HG02678 (cell line): ENCODE data around the gene NLK.
"Not testable (repeated sequence)": the region's sequence is repeated elsewhere in the genome, so short reads cannot be mapped to it uniquely, and the experiment has no call there.

Experiments used
- ATAC-seq: cut with Tn5 transposase; IDR thresholded peaks from one replicate; pipeline ENCODE4 v1.9.1; 2021; ENCODE audit warnings: mild to moderate bottlenecking, moderate library complexity; ENCODE audit not compliant: unreplicated experiment

Gene NLK

DNA sequence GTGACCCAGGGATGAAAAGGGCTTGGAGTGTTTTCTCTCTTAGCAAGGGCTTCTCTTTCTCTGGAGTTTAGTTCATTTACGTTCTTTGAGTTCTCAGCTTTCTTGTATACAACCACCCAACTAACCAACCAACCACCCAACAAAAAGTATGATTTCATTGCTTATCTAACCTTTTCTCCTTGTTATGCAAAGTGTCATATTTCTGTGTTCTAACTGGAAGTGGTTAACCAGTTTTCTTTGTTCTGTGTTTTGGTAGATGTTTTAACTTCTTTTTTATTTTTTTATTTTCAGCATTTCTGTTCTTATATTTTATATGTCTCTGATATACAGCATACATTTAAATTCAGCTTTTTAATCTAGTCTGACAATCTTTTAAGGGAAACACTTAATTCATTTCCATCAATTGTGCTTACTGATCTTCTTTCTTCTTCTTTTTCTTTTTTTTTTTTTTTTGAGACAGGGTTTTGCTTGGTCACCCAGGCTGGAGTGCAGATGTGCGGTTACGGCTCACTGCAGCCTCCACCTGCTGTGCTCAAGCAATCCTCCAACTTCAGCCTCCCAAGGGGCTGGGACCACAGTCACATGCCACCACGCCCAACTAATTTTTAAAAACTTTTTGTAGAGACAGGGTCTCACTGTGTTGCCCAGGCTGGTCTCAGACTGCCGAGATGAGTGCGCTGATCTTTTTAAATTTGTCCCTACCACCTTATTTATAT lies 29.6 kb downstream of the NLK start:
- ATAC-seq: no peak

DNA sequence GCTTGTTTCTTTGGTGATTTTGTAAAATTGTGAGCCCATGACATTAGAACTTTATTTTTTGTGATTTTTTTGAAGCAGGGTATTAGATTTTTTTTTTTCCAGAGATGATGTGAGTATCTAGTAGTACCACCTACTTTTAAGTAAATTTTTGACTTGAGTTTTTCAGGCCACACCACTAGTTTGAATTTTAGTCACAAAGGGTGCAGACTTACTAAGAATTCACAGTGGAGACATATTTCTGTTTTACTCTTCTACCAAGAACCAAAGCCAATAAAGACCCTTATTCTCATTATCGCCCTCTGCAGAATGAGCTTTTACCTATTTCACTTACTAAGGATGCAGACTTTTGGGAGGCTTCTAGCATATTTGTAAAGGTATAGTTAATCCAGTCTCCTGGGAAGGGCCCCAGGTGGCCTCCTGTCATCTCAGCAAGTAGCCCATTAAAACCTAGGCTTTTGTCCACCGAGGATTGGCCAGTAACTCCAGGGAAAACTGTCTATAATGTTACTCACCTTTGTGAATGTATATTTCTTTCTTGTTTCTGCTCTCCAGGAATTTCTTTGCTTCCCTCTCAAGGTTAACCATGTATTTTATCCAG lies 30.6 kb downstream of the NLK start:
- no peak for ATAC-seq

DNA sequence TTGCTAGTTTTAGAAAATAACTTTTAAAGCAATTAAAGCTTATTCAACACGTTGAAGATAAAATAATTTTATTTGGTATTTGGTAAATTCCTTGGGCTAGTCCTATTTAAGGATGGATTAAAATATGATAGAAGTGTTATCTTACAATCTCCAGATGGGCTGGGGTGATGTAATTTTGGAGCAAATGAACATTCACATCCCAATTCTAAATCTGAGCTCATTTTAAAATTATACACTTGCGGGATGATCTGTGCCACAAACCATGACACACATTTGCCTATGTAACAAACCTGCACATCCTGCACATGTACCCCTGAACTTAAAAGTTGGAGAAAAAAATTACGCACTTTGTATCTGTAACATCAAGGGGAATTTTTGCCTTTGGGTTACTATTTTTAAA lies 31.5 kb downstream of the NLK start:
- no peak for ATAC-seq

DNA sequence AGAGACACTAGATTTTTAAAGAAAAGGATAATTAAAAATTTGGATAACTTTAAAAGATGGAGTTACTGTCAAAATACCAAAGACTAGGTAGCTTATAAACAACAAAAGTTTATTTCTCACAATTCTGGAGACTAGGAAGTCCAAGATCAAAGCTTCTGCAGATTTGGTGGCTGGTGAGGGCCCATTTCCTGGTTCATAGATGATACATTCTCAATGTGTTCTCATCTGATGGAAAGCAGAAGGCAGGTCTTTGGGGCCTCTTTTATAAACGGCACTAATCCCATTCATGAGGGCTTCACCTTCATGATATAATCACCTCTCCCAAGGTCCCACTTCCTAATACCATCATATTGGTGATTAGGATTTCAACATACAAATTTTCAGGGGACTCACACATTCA lies 33.7 kb downstream of the NLK start:
- ATAC-seq: no peak

DNA sequence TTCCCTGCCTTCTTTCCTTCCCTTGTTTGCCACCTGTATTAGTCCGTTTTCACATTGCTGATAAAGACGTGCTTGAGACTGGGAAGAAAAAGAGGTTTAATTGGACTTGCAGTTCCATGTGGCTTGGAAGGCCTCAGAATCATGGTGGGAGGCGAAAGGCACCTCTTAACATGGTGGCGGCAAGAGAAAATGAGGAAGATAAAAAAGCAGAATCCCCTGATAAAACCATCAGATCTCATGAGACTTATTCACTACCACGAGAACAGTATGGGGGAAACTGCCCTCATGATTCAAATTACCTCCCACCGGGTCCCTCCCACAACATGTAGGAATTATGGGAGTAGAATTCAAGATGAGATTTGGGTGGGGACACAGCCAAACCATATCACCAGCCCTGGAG lies 34.7 kb downstream of the NLK start:
- ATAC-seq: not testable (repeated sequence)

DNA sequence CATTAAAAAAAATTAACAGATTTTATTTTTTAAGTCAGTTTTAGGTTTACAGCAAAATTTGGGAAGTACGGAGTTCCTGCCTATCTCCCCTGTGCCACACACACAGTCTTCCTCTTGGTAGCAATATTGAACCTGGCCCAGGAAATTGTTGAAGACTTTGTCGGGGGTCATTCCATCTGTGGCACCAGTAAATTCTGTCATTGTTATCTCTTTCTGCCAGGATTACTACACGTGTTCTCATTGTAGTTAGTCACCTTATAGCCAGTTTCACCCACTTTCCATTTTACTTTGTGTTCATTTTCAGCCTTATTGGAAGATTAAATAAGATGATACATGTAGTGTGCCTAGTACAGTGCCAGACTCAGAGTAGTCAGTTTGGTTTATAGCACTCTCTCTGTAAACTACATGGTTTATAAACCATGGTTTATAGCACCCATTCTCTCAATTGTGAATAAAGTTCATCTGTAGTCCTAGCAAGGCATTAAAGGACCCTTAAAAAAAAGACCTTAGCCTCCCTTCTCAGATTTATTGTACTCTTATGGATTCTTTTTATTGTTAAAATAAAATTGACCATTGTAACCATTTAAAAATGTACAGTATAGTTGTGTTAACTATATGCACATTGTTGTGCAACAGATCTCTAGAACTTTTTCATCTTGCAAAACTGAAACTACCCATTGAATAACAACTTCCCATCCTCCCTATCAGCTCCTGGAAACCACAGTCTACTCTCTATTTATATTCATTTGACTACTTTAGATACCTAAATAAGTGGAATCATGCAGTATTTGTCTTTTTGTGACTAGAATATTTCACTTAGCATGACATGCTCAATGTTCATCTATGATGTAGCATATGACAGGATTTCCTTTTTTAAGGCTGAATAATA lies 36.1 kb downstream of the NLK start:
- no peak for ATAC-seq

DNA sequence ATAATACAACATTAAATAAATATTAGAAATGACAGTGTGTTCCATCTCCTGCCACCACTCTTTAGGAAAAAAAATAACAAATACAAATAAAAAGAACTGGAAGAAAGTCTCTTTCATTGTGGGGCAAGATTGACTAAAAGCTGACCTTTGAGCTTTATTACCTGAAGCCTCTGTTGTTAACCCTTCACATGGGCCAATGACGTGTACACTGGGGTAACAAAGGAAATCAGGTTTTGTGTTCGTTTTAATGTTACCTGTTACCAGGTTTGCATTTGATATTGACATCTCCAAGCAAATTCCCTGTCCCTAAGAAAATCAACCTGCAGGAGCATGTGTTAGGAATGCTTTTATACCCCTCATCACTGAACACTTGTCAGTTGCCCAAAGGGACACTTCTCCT lies 39.0 kb downstream of the NLK start:
- ATAC-seq: no peak

DNA sequence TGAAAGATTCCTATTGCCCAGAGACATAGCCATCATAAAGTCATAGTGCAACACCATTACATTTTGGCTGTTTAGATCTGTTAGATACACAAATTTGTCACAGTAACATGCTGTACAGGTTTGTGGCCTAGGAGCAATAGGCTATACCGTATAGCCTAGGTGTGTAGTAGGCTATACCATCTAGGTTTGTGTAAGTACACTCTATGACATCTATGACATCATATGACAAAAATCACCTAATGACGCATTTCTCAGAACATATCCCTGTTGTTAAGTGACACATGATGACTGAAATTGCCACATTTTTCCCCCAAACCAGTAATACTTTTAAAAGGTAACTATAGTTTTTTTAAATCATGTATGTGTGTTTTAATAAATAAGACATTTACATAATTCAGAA lies 43.3 kb downstream of the NLK start:
- no peak for ATAC-seq

DNA sequence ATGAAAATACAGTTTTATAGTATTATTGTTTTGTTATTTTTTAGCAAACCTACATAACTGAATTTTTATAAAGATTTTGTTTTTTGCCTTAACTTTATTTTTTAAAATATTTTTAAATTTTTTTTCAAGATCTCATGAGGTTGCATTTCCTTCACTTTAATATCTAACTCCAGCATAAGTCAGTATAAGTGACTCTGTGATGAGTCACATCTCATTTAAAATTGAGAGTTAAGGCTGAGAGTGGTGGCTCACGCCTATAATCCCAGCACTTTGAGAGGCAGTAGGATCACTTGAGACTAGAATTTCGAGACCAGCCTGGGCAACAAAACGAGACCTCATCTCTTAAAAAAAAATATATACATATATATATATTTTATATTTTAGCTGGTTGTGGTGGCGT lies 44.0 kb downstream of the NLK start:
- ATAC-seq: no peak

DNA sequence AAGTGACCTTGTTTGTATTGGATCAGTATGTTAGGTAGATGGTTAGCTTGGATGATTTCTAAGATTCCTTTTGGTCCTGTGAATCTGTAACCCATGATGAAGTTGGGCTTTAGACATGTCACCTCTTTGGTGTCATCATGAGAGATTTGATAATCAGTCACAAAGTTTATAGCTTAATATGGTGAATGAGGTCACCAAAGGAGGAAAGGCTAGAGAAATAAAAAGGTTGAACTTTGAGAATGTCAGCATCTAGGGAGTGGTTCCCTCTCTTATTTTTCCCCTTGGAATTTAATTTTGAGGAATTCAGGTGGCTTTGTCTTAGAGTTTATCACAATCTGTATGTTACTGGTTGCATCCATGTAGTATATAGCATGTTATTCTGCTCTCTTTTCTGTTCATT lies 45.3 kb downstream of the NLK start:
- no peak for ATAC-seq

DNA sequence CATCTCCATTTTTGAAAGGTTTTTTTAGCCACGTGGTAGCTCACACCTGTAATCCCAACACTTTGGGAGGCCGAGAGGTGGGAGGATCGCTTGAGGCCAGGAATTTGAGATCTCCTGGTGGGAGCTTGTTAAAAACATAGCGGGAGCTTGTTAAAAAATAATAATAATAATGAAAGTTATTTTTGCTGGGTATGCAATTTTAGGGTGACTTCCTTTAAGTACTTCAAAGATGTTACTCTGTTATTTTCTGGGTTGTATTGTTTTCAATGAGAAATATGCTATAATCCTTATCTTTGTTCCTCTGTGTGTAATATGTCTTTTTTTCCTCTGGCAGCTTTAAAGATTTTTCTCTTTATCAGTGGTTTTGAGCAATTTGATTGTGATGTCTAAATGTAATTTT lies 48.1 kb downstream of the NLK start:
- ATAC-seq: no peak

DNA sequence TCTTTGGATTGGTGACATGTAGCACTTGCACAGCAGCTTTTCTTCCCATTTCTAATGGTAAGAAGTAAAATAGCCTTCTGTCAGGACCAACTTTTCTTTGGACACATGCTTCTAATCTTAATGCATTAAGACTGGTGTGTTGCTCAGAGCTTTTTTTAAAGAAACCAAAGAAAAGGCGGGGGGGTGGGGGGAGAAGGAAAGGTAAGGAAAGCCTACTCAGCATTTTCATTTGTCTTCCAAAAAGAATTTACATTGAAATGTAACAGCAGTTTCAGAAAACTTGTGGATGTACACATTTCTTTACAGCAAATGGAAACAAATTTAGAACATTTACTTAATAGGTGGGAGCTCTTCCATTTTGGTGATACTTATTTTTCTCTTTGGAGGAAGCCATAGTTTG lies 49.6 kb downstream of the NLK start:
- ATAC-seq: no peak

DNA sequence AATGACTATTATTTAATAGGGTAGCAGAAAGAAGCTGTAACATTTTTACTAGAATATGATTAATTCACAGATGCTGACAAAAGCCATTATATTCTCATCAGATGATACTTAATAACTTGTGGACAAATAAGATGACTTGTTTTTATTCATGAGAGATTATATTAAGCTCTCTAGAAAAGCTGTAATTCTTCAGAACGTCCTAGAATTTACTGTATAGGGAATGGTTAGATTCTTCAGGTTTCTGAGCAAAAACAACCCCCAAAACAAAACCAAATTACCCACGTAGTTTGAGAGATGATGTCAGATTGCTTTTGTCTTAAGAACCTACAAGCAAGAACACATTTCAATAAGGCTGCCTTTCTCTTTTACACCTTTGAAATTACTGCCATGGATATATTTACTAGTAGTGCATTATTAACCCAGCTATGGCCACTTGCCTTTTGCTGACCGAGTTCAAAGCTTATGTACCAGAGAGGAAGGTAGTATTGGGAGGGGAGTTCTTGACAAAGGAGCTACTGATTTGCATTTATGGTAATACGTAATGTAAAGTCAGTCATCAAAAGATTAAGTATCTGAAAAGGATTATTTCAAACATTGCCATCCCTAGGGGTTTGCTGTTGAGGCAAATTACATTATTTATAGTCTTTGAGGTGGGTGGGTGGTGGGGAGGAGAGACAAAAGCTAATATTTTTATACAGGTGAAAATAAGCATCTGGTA lies 51.7 kb downstream of the NLK start:
- no peak for ATAC-seq

DNA sequence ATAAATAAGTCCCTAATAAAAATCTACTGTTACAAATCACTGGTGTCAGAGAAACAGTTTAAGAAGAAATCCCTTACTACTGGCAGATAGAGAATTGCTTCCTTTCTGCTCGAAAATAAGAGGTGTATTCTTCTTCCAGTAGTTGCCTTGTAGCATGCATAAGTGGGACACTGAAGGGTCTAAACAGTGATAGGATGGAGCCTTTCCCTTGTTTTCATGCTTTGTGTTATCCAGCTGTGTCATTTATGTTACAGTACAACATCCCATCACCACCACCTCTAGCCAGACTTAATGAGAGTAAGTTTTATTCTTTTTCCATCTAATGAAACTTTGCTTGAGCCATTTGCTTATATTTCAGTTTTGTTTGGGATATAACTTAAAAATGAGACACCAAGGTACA lies 54.3 kb downstream of the NLK start:
- ATAC-seq: no peak

DNA sequence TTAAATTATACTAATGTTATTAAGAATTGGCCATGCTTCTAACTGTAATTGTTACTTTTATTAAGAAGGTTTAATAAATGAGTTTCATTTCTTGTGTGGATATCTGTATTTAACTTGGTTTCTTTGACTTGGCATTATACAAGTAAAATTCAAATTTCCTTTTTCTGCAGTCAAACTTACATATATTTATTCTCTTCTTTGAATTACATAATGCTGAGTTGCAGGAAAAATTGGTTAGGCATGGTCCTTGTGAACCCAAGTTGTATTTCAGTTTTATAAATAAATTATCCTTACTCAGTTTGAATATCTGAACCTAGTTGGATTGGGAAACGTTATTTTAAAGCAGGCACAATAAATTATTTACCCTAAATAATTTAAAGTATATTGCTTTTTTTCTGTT lies 54.8 kb downstream of the NLK start:
- no peak for ATAC-seq

DNA sequence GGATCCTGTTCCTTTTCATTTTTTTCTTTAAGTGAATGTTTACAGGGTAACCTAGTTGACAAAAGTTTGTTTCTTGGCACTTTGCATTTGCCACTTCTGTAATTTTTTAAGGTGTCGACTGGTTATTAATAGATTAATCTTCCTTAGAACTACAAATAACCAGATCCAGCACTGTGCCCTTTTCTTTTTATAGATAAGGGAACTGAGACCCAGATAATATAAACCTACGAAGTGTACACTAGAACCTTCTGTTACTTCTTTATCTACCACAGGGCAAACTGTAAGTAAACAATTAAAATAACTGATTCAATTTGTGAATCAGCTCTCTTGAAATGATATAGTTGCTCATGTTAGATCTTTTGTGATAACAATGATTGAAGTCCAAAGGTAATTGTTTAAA lies 55.4 kb downstream of the NLK start:
- no peak for ATAC-seq

DNA sequence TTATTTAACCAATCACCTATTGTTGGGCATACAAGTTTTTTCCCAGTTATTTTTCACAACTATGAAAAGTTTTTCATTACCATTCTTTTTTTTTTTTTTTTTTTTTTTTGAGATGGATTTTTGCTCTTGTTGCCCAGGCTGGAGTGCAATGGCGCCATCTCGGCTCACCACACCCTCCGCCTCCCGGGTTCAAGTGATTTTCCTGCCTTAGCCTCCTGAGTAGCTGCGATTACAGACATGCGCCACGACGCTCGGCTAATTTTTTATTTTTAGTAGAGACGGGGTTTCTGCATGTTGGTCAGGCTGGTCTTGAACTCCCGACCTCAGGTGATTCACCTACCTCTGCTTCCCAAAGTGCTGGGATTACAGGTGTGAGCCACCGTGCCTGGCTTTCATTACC lies 56.1 kb downstream of the NLK start:
- ATAC-seq: not testable (repeated sequence)

DNA sequence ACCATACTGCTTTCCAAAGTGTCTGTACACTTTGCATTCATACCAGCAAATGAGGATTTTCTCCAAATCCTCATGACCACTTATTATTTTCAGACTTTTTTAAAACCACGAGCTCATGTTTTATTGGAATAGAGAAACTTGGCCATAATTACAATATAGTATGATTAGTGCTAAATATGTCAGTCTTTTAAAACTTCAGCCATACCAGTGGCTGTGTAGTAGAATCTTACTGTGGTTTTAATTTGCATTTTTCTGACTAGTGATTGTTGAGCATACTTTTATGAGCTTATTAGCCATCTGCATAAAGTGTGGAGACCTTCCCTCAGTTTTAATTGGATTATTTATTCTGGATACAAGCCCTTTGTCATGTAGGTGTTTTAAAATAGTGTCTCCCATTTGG lies 57.8 kb downstream of the NLK start:
- no peak for ATAC-seq

DNA sequence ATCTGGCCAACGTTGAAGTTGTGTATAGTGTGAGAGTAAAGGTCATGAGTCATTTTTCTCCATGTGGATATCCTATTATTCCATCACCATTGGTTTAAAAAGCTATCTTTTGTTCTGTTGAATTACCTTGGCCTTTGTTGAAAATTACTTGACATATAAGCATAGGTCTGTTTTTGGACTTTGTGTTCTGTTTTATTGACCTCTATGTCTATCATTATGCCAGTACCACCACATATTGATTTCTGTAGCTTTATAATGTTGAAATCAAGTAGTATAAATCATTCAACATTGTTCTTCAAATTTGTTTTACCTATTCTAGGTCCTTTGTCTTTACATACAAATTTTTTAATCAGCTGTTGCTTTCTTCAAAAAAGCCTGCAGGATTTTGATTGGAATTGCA lies 58.5 kb downstream of the NLK start:
- ATAC-seq: no peak

DNA sequence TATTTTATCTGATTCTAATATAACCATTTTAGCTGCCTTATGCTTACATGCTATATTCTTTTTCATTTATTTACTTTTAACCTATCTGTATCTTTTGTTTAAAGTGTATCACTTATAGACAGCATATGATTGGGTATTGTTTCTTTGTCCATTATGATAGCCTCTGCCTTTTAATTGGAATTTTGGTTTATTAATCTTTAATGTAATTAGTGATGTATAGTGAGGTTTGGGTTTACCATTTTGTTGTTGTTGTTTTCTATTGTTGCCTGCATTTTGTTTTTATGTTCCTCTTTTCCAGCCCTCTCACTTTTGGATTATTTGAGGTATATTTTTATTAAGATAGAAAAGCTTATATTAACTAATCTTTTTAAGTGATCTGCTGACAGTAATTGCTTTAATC lies 59.4 kb downstream of the NLK start:
- ATAC-seq: no peak

DNA sequence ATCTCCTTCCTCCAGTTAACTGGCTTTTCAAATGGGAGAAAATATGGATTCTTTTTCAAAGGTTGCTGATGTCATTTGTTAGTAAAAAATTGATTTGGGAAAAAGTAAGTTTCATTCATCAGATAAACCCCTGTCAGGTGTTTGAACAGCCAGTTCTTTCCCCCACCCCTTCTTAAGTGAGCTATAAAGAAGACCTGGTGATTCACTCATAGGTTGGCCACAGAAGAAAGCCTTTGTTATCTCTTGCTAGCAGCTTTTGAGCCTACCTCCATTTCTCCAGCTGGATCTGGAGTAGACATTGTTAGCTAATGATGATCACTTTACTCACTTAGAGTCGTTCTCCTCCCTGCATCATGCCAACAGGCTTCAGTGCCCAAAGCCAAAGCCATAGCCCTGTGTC lies 63.0 kb downstream of the NLK start:
- ATAC-seq: no peak
